GM19025 (cell line): ENCODE results near the gene FHL1.

Experiments
- ATAC-seq: cut with Tn5 transposase; IDR thresholded peaks from one replicate; pipeline ENCODE4 v1.9.1; 2021; ENCODE audit warnings: mild to moderate bottlenecking, low read depth, moderate library complexity; ENCODE audit not compliant: unreplicated experiment

Gene FHL1

GRCh38 chrX:136183917-136184316 is 36.6 kb downstream of the FHL1 start:
- ATAC-seq = no peak

DNA sequence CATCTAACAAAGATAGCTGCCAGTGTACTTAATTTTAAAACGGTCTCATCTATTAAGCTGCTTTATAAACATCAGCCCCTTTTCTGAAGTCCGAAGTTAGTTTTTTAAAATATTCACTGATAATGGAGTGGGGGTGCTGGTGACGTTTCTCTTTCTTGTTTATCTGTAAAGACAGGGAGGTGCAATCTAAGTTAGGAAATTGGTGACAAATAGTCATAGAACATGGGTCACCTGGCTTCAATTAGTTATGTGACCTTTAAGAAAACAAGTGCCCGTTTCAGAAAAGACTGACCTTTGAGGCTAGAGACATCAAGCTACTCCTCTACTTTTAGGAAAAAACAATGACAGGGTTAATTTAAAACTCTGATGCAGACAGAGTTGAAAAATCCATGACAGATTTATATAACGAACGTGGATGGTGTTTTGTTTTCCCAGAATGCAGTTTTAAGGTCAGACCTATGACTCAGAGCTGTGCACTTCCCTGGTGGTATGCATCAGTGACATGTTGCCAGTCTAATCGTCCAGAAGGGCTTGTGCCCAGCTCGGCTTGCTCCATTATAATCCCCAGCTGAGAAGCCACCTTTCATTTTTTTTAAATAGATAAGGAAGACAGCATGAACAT is 38.2 kb downstream of the FHL1 start:
- no peak for ATAC-seq

DNA sequence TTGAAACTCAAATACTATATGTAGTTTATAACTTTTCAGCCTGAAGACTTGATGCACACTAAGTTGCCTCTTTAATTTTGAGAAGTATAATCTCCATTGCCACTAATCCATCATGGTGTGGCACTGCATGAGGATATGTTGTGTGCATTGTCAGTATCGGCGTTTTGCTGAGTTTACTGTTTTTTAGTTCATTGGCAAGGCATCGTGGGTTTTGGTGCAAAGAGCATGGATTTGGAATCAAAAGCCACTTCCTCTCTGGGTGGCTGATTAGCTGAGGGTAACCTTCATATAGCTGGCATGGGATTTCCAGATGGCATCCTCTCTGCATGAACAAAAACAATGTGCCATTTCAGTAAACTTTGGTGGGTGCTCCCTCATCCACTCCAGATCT is 38.7 kb downstream of the FHL1 start:
- no peak for ATAC-seq

DNA sequence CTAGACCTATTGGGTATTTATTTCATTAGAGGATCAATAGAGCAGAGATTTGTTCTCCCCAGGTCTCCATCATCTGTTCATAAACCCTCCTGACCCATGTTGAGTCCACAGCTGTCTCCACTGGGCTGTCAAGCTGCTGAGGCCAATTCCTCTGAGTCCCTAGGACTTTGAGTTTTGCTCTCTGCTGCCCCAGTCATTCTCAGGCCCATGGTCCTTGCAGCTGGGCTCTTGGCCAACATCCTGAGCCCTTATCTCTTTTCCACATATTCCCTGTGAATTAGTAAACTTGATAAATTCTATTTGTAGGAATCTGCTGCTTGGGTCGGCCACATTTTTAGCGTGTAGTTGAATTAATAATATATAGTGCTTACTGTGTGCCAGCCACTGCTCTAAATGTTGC is 41.9 kb downstream of the FHL1 start:
- no peak for ATAC-seq

GRCh38 chrX:136190038-136190713 is 42.8 kb downstream of the FHL1 start:
- ATAC-seq = no peak

- no peak for ATAC-seq
These were observed 43.8 kb downstream of the FHL1 start for GRCh38 chrX:136191171-136191570.

DNA sequence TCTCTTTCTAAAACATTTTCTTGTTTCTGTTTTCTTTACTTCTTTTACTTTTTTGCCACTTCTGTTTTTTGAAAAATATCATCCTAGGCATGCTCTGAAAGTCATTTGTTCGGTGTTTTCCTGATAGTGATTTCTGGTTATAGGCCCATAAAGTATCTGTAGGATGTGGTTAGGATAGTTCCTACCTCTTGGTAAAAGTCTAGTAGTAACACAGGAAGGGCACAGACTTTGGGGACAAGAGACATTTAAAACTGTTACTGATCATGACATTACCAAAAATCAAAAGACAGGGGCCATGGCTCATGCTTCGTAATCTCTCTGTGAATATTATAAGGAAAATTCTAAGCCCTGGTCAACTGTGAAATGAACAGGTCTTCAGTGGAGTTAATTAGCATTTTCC is 44.8 kb downstream of the FHL1 start:
- no peak for ATAC-seq

DNA sequence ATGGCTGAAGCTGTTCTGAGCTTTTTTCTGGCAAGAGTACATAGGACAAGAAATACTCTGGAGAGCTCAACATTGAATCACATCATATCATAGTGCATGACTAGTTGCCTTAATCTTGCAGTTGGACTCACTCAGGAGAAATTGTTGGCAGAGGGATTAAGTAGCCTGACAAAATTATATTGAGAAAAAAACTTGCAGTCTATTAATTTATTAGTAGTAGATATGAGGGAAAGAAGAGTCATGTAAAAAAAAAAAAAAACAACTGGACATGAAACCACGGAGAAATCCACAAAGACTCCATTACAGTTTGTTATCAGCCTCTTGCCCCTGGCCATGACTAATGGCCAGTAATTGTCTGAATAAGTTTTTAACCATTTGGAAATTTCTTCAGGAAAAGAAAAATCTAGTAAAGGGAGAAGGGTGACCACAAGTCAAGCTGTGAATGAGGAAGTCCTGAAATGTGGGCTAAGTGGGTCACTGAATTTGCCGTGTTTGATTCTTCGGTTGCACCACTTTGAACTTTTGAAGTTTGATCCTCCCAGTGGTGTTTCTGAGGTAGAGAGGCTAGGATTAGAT is 45.6 kb downstream of the FHL1 start:
- ATAC-seq = no peak

GRCh38 chrX:136193771-136194170 is 46.4 kb downstream of the FHL1 start:
- ATAC-seq = no peak

DNA sequence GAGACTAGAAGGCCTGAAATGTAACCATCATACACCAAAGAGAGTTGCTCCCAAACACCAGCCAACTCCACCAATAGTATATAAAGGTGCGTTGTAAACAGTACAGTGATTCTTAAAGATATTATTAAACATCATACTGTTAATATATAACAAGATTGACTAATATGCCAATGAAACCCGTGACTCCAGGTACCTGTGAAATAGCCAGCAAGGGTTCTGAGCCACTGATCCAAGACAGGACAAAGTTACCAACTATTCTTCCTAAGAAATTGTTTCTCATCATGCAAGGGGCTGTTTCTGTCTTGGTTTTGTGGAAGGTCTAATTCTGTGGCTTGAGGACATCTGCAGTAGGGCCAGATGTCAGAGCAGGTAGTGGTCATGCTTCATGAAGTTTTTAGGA is 47.2 kb downstream of the FHL1 start:
- ATAC-seq = no peak

DNA sequence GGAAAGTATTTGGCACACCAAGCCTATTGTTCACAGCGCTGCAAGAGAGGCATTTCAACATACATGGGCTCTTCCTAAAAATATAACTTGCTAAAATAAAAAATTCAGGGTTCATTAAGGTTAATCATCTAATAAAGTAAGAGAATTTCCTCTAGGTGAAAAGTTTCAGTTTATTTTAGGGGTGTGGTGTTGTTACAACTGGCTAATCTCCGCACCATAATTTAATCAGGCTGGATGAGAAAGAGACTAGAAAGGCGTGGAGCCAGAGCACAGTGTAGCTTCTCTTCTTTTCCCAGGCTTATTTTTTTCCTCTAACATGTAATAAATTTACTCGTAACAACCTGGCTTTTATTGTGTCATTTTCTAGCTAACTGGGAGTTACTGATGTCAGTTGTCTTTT is 47.9 kb downstream of the FHL1 start:
- no peak for ATAC-seq

DNA sequence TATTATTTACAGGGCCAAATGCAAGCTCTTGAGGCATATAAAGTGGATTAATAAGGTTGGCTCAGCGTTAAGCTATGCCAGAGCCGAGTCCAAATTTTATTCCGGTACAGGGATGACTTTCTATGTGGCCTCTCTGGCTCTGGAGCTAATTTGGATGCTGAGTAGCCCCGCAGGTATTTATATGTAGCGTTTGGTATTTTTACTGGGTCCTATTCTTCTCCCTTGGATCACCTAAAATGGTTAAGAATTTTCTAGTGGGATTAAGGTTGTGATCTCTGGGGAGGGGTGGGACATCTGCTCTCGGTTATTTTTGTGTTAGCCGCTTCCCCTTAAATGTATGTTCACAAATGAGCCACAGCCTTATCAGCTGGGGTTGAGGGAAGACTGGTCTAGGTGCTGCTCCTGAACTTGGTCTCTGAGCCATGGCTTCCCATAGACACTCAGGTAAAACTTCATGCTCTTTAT is 49.4 kb downstream of the FHL1 start:
- no peak for ATAC-seq

GRCh38 chrX:136198010-136198409 is 50.7 kb downstream of the FHL1 start:
- no peak for ATAC-seq

DNA sequence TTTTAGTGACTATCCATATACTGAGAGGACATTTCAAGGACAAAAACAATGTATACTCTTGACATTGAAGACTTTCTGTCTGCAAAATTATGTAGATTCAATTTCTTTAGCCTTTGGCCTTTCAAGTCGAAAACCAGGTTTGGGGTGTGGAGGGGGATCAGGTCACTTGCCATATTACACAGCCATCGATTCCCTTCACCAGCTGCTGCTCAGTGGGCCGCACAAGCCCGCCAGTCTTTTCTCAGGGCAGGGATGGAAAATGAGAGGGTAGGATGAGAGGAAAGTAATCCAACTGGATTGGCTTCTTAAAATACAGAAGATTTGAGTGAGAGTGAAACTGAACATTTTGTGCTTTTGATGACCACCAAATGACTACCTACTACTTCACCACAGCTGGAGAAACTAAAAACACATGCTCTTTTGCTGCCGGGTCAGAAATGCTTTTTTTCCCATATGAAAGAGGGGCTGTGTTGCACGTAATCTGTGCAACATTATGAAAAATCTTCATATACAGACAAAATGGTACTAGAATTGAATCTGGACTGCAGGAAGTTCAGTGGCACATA is 51.4 kb downstream of the FHL1 start:
- no peak for ATAC-seq

DNA sequence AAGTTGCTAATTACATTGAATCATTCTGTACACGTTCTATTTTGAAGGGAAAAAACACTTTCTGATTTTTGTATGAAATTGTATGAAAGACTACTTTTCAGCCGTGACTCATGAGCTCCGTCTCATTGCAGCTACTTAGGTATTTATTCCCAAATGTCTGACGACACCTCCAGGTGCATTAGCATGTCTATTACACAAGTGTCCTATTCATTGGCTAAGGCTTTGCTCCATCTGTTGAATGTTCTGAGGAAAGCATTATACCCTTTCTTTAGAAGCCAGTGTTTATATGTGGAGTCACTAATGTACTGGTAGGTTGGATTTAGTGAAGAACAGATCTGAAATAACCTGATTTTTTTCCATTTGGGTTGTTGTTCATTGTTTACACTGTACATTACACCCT is 52.0 kb downstream of the FHL1 start:
- no peak for ATAC-seq

DNA sequence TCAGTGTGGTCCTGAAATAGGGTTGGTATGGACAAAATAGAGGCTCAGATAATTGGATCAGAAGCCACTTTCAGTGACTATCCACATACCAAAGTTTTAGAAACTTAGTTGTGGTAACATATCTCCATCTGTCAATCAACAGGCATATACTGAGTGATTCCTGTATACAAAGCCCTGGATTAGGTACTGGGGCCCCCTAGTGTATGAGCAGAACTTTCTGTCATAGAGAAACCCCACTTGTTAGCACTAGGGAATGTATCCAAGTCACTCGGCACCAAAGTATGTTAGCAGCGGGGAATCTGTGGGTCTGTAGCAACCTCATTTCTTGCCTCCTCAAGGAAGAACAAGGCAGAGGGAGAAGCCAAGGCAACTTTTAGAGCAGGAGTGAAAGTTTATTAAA is 53.1 kb downstream of the FHL1 start:
- no peak for ATAC-seq

DNA sequence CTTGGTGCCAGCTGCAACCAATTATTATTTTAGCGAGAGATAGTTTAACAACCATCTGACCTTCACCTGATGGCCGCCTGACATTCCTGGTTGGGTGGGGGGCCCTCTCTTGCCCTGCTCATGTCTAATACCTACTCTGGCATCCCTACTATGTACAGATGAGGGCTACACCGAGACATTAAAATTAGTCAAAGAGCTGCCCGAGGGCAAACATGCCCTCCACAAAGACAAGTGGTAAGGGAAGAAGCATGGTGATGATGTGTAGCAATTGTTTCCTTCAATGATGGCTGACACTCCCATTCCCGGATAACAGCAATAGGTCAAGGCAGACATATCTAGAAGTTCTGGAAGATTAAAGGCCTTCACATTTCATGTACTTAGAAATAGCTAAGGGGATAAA is 54.3 kb downstream of the FHL1 start:
- ATAC-seq = no peak

- no peak for ATAC-seq
These were observed 55.6 kb downstream of the FHL1 start for GRCh38 chrX:136202889-136203288.

GRCh38 chrX:136203438-136203837 is 56.1 kb downstream of the FHL1 start:
- no peak for ATAC-seq

DNA sequence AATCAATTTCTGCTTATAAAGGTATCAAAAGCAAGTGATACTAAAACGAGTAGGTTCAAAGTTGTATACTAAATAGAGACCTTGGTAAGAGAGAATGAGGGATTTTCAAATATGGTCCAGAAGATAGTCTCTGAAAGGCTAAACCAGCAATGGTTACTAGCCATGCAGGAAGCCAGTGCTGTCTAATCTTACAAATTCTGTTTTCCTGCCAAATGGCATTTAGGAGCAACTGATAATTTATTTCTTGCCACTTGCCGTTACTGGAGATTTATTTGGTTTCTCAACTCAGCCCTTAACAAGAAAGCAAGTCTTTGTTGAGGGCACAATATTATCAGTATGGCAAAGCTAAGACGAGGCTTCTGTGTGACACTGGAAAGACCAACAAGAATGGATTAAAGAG is 56.6 kb downstream of the FHL1 start:
- ATAC-seq = no peak

GRCh38 chrX:136204571-136204970 is 57.2 kb downstream of the FHL1 start:
- ATAC-seq = no peak

GRCh38 chrX:136205882-136206380 is 58.6 kb downstream of the FHL1 start:
- ATAC-seq = no peak
